Panc1 (cell line): ENCODE data around the gene GBE1. TPM values are rescaled to one million over a fixed set of nuclear protein-coding genes. Genes with fewer than 3 reads are reported as not detected.

Experiments
- ATAC-seq: fragments of 200-7000 bp; cut with Tn5 transposase; 2 replicates; pipeline ENCODE4 v1.9.1; 2020; ENCODE audit warnings: mild to moderate bottlenecking, moderate library complexity
- BruUV-seq: library from RNA; stranded (reverse); fragments of 400-500 nt; replicated peaks from 2 replicates; lab custom pipeline; 2021; lab: Mats Ljungman, UMichigan
- CTCF ChIA-PET: fragments of 300-600 bp; sonication (Branson Sonifier 250); formaldehyde crosslinking; loops from one replicate; lab custom pipeline; 2022; ENCODE audit warnings: antibody characterized with exemption; lab: Charles Lee
- POLR2A ChIA-PET: fragments of 300-600 bp; sonication (Branson Sonifier 250); formaldehyde crosslinking; loops from one replicate; lab custom pipeline; 2022; ENCODE audit warnings: antibody characterized with exemption; lab: Charles Lee
- DNase-seq: peaks from one replicate; pipeline ENCODE4 v3.0.0-alpha.2; 2010; ENCODE audit warnings: low read depth, low spot score
- H3K27ac ChIP-seq: 2 replicates; pipeline ENCODE4 v1.5.1; 2011; ENCODE audit warnings: mild to moderate bottlenecking, low read length, inconsistent platforms
- H3K27me3 ChIP-seq: fragments of 200-500 bp; sonication (Bioruptor generic); 2 replicates; pipeline ENCODE4 v1.6.0; 2014; ENCODE audit warnings: low read length, inconsistent platforms; ENCODE audit not compliant: control insufficient read depth, insufficient read depth
- H3K36me3 ChIP-seq: fragments of 200-500 bp; sonication (Bioruptor generic); 2 replicates; pipeline ENCODE4 v1.5.1; 2014; ENCODE audit warnings: inconsistent platforms, mild to moderate bottlenecking, low read length, moderate library complexity; ENCODE audit not compliant: control insufficient read depth, insufficient read depth
- H3K4me1 ChIP-seq: 2 replicates; pipeline ENCODE4 v1.5.1; 2011; ENCODE audit warnings: inconsistent platforms, mild to moderate bottlenecking, low read length, moderate library complexity; ENCODE audit not compliant: control insufficient read depth, insufficient read depth
- H3K4me3 ChIP-seq, 2 experiments: 2 replicates each; pipeline ENCODE4 v1.5.1; 2011 to 2012; ENCODE audit warnings: low read depth in 2 of 2, low read length in 2 of 2, mild to moderate bottlenecking in 2 of 2, inconsistent platforms in 1 of 2, moderate library complexity in 1 of 2
- H3K9me3 ChIP-seq: fragments of 200-500 bp; sonication (Bioruptor generic); 2 replicates; pipeline ENCODE4 v1.5.1; 2014; ENCODE audit warnings: low read depth, mild to moderate bottlenecking, inconsistent platforms, low read length, moderate library complexity; ENCODE audit not compliant: control insufficient read depth, insufficient read depth
- CTCF ChIP-seq: fragments of 450-650 bp; IDR thresholded peaks from 2 replicates; pipeline ENCODE4 v1.5.1; 2017; ENCODE audit warnings: mild to moderate bottlenecking
- POLR2AphosphoS5 ChIP-seq: IDR thresholded peaks from 2 replicates; pipeline ENCODE4 v1.6.1; 2012; ENCODE audit warnings: mild to moderate bottlenecking, low read depth, low read length, moderate library complexity
- REST ChIP-seq, 2 experiments: IDR thresholded peaks; 2 replicates each; pipeline ENCODE4 v1.6.1; 2011 to 2012; ENCODE audit warnings: low read depth in 2 of 2, control low read depth in 1 of 2, low read length in 1 of 2, mild to moderate bottlenecking in 1 of 2, moderate library complexity in 1 of 2; ENCODE audit not compliant: insufficient read depth in 1 of 2
- SIN3A ChIP-seq: IDR thresholded peaks from 2 replicates; pipeline ENCODE4 v1.6.1; 2012; ENCODE audit warnings: low read depth, mild to moderate bottlenecking, low read length, moderate library complexity, borderline replicate concordance; ENCODE audit not compliant: insufficient read depth
- TCF7L2 ChIP-seq: IDR thresholded peaks from 2 replicates; pipeline ENCODE4 v1.6.1; 2011; ENCODE audit warnings: mild to moderate bottlenecking, low read depth, low read length, inconsistent platforms
- in situ Hi-C: cut with HindIII; loops from 2 replicates; pipeline ENCODE4 v1.10.0; 2016; ENCODE audit warnings: low sequenced_read_pairs, low pct_unique_long_range_greater_than_20kb
- intact Hi-C: fragments of 100-400 bp; cut with micrococcal nuclease; formaldehyde crosslinking; loops from one replicate; pipeline ENCODE4 v1.10.0; 2022; ENCODE audit not compliant: unreplicated experiment
- total RNA-seq: library from RNA; stranded (reverse); gene quantifications from one replicate; pipeline ENCODE4 v1.2.1, GENCODE V29; 2021; ENCODE audit not compliant: unreplicated experiment

Gene GBE1
- total RNA-seq, 1 experiment from 2014 or later = 30.4 TPM

GRCh38 chr3:81544385-81544784, 217.1 kb downstream of the GBE1 start:
- BruUV-seq = no TSS peak
- DNase-seq = no peak
- Histone ChIP-seq H3K27ac (no peak overlapping the region), H3K4me3 (no peak overlapping the region), H3K9me3 (no peaks in the 10 kb centered on the region), H3K27me3 (no peaks in the 10 kb centered on the region), H3K36me3 (no peaks in the 10 kb centered on the region), H3K4me1 (no peaks in the 10 kb centered on the region)
- intact Hi-C loops = no loop called here
- POLR2A ChIA-PET = no interaction called here
- ATAC-seq = no peak
- CTCF ChIA-PET = no interaction called here
- TF ChIP-seq TCF7L2 (no peak), CTCF (no peak), POLR2AphosphoS5 (no peak), SIN3A (no peak), REST (IDR thresholded peaks at IDR 0.05; ENCODE audit: insufficient read depth in 1 of 2, low read depth in 2 of 2, low read length in 1 of 2) (no peak)
- in situ Hi-C loops = no loop called here

GRCh38 chr3:81540787-81541186, 220.7 kb downstream of the GBE1 start:
- intact Hi-C loops (no loop called here), in situ Hi-C loops (no loop called here)
- no peak overlapping the region for H3K4me3 ChIP-seq
- H3K4me1 ChIP-seq = no peaks in the 10 kb centered on the region
- H3K36me3 ChIP-seq = no peaks in the 10 kb centered on the region
- TF ChIP-seq TCF7L2 = no peak
- no peak for TF ChIP-seq CTCF
- TF ChIP-seq REST (IDR thresholded peaks at IDR 0.05; ENCODE audit: insufficient read depth in 1 of 2, low read depth in 2 of 2, low read length in 1 of 2) = no peak
- no peak for TF ChIP-seq SIN3A
- TF ChIP-seq POLR2AphosphoS5 = no peak
- CTCF ChIA-PET = no interaction called here
- DNase-seq (no peak), ATAC-seq (no peak)
- H3K9me3 ChIP-seq = no peaks in the 10 kb centered on the region
- no peaks in the 10 kb centered on the region for H3K27me3 ChIP-seq
- BruUV-seq = no TSS peak
- POLR2A ChIA-PET = interaction anchor here (0.6 kb wide), 1 partner anchor 264 kb away, joined by 4 read pairs; no protein-coding TSS in a partner anchor
- no peak overlapping the region for H3K27ac ChIP-seq
